ENCODE data around the gene HILPDA.
A peak's percentile ranks its signal among the peaks of the same experiment; 100 is the strongest.

Gene HILPDA

GRCh38 chr7:128455543-128456254, at the start of gene HILPDA:
HILPDA (plus strand) TSS chr7:128455878; CDS start chr7:128457269, 1,391 bp downstream.
- peak; percentile 62 for DNase-seq

GRCh38 chr7:128406314-128407232, 49.1 kb upstream of the HILPDA start:
- DNase-seq = no peak

DNA sequence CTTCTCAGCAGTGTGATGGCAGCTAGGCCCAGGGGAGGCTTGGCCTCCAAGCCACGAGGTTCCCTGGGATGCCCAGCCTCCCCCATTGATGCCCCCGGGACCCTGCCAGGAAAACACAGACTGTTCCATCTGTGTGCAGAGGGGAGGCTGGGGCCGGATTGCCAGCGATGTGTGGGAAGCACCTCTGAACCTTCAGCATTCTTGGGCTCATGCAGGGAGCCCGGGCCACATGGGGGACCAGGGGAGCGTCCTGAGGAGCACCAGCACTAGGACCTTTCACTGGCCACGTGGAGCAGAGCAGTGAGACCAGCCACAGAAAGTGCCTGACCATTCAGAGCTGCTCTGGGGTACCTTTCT, 48.5 kb upstream of the HILPDA start:
- no peak for DNase-seq

- peak; percentile 2 for DNase-seq
Observed at GRCh38 chr7:128407751-128408708, 47.6 kb upstream of the HILPDA start.

- DNase-seq = no peak
Observed at GRCh38 chr7:128408709-128409595, 46.7 kb upstream of the HILPDA start.

GRCh38 chr7:128409596-128410450, 45.9 kb upstream of the HILPDA start, which contains the start of gene IMPDH1:
IMPDH1 (minus strand) TSS chr7:128409982; CDS start chr7:128409901, 81 bp downstream.
- DNase-seq = peak; percentile 72

GRCh38 chr7:128410451-128410753, 45.3 kb upstream of the HILPDA start:
- DNase-seq = no peak

GRCh38 chr7:128415217-128415785, 40.4 kb upstream of the HILPDA start:
- DNase-seq = no peak

DNA sequence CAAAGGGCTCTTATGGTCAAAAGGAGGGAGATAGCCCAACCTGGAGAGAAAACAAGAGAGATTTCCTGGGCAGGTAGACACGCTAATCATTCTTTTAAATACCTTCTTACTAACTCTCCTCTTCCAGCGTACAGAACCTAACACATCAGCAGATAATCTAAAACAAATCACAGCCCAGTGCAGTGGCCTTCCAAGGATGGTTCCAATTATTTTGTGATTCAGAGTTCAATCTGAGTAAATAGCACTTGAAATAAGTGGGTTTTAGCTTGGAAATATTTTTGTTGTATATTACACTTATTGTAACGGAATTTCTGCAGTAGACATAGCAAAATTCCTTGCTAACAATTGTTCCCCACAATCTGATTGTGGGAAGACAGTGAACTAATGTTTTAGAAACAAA, 38.6 kb upstream of the HILPDA start:
- no peak for DNase-seq

GRCh38 chr7:128419257-128419656, 36.4 kb upstream of the HILPDA start:
- no peak for DNase-seq

- no peak for DNase-seq
Observed at GRCh38 chr7:128420773-128421172, 34.9 kb upstream of the HILPDA start.

- no peak for DNase-seq
Observed at GRCh38 chr7:128421384-128421783, 34.3 kb upstream of the HILPDA start.

- DNase-seq = no peak
Observed at GRCh38 chr7:128422037-128422436, 33.6 kb upstream of the HILPDA start.

- DNase-seq = no peak
Observed at GRCh38 chr7:128422842-128423241, 32.8 kb upstream of the HILPDA start.

- no peak for DNase-seq
Observed at GRCh38 chr7:128424686-128425275, 30.9 kb upstream of the HILPDA start.

DNA sequence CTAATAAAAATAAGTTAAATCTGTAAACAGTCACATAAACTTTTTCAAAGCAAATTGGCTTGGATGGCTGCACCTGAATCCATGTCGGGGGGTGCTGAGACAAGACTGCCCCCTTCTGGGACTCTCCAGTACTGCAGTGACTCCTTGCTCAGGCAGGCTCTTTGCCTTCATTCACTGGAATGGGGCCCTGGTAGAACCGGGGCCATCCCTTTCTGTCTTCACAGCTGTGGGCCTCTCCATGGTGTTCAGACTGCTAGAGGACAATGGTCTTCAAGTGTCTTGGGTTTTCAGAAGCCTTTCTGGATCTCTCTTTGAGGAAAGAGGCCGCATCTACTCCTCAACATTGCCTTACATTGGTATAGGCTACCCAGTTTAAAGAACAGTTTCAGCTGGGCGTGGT, 29.8 kb upstream of the HILPDA start:
- DNase-seq = peak; percentile 29

DNA sequence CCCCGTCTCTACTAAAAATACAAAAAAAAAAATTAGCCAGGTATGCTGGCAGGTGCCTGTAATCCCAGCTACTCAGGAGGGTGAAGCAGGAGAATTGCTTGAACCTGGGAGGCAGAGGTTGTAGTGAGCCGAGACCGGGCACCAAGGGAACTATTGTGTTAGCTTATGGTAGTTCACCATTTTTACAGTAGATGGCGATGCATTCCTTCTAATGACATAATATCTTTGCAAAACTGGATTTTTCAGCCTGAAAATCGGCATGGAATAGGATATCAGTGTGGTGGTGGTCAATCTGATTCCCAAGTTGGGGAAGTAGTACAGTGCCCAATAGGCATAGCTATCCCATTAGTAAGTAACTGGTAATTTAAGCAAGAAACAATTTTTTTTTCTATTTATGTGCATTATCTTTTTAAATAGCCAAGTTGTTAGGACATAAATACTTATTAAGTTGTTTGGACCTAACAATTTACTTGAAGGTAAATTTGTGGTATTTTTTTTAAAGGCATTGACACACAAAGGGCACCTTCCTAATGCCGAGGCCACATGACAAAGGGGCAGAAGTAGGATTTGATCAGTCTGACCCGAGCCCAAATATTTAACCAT, 28.3 kb upstream of the HILPDA start:
- DNase-seq = peak; percentile 43

DNA sequence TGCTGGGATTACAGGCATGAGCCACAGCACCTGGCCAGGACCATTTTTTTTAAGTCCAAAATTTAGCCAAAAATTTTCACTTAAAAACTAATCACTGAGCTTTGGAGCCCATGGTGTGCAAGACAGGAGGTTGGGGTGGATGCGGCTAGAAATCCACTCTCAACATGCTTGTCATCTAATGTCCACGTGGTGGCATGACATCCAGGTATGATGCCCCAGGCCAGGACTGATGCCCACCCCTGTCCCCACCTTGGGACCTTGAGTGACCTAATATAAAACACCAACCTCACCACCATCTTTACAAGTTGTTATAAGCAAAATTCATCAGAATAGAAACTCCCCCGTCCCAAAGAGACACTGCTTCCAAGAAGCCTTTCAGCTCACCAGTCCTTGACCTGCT, 25.5 kb upstream of the HILPDA start:
- no peak for DNase-seq

- no peak for DNase-seq
Observed at GRCh38 chr7:128431221-128431620, 24.5 kb upstream of the HILPDA start.

DNA sequence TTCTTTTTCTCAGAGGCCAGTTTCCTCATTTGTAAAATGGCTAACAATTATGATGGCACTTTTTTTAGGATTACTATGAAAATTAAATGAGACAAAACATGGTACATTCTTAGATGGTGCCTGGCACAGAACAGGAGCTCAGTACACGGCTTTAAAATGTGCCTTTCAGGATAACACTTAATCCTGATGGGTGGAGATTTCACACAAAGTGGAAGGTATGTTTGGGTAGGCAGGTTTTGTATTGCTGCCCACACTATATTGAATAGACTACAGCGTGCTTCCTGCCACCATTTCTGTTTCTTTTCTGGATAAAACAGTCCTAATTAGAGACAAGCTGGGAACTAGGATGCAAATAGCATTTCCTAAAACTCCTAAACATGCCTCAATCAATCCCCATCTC, 23.9 kb upstream of the HILPDA start:
- DNase-seq = no peak

Measured in NCI-H510A treated with DMSO at 0.1 percent for 48 hours (cell line).